GM21515 (cell line): ENCODE measurements around the gene PTGDR.

ENCODE experiments used
- ATAC-seq: cut with Tn5 transposase; IDR thresholded peaks from one replicate; pipeline ENCODE4 v1.9.1; 2021; ENCODE audit not compliant: unreplicated experiment

PTGDR gene

DNA sequence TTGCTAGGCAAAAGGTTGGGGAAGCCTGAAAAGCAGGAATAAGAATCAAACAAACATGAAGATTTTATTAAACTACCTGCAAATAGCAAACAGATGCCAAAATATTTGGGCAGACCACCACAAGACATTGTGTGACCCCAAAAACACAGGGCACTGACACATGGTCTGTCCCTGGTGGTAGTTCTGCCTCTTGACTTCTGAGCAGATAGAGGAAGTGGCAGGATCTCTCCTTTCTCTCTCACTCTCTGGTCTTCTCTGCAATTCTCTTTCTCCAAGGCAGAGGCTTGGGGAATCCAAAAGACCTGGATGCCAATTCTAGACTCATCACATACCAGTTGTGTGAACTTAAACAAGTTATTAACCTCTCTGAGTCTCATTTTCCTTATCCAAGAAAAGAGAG lies 4.3 kb upstream of the PTGDR start:
- no peak for ATAC-seq

- no peak for ATAC-seq
These were observed 2.2 kb upstream of the PTGDR start for GRCh38 chr14:52265253-52265652.

DNA sequence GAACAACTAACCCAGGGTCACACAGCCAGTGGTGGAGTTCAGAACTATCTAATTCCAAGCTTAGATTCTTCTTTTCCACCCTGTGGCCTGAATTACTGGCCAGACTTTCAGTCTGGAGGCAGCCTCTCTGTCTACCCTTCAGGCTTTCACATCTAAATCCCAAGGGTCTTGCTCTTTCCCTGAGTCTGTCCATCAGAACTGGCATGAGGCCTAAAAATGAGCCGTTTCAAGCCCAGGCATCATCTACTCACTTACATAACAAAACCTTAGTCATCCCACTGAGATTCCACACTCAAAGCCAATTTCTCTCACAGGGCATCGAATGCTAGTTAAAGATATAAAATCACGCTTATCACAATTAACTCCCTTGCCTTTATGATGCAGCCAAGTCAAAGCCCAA lies 1.3 kb upstream of the PTGDR start:
- no peak for ATAC-seq

- ATAC-seq = no peak
These were observed 716 bp upstream of the PTGDR start for GRCh38 chr14:52266782-52267181.

- no peak for ATAC-seq
These were observed 972 bp downstream of the PTGDR start for GRCh38 chr14:52268279-52269061.

DNA sequence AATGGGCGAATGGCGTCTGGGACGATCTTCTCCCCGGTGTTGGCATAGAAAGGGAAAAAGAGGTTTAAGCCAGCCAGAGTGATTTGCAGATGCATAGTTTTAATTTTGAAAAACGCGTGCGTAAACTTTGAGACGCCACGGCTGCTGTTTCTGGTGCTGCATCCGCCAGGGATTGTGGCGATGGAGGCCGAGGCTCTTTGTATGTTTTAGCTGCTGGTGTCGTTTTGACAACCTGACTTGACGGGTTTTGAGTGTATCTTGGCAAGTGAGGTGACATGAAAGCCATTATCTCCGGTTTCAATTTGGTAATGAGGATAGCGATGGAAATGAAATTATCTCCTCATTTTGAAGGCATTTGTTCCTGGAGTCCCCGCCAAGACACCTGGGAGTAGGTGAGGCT lies 1.6 kb downstream of the PTGDR start:
- ATAC-seq = no peak

- ATAC-seq = no peak
These were observed 2.5 kb downstream of the PTGDR start for GRCh38 chr14:52269982-52270381.

GRCh38 chr14:52271538-52271937 lies 4.0 kb downstream of the PTGDR start:
- no peak for ATAC-seq

DNA sequence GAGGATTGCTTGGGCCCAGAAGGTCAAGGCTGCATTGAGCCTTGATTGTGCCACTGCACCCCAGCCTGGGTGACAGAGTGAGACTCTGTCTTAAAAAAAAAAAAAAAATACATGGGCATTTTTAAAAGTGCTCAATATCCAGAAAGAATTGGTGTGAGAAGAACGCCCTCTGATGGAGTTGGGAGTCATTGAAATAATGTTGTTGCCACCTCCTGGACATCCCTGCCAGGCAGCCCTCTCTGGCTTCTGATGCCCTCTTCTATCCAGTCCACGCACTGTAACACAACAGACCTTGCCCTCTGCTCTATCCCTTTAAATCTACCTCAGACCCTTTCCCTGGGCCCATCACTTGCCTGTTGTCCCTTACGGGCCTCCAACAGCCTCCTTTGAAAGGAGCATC lies 4.9 kb downstream of the PTGDR start:
- no peak for ATAC-seq

DNA sequence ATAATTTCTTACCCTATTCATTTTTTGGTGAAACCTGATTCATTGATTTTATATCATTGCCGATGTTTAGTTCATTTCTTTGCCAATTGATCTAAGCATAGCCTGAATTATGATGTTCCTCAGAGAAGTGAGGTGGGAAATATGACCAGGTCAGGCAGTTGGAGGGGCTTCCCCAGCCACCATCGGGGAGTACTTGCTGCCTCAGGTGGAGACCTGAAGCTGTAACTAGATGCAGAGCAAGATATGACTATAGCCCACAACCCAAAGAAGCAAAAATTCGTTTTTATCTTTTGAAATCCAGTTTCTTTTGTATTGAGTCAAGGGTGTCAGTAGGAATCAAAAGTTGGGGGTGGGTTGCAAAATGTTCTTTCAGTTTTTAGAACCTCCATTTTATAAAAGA lies 7.9 kb downstream of the PTGDR start:
- no peak for ATAC-seq

GRCh38 chr14:52277552-52277951 lies 10.1 kb downstream of the PTGDR start:
- no peak for ATAC-seq

- ATAC-seq = no peak
These were observed 11.9 kb downstream of the PTGDR start for GRCh38 chr14:52279408-52279807.

DNA sequence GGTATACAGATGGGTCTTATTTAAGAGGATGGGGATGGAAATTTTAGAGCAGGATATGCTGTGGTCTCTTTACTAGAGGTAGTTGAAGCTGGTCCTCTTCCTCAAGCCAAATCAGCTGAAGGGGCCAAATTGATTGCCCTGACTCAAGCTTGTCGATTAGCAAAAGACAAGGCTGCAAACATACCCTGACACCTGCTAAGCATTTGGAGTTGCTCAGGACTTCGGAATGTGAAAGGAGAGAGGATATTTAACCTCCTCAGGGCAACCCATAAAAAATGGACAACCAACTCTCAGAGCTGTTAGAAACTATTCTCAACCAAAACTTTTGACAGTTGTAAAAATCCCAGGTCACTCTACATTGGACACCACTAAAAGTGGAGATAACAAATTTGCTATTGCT lies 15.6 kb downstream of the PTGDR start:
- ATAC-seq = no peak

GRCh38 chr14:52286661-52287649 lies 19.5 kb downstream of the PTGDR start:
- no peak for ATAC-seq

- ATAC-seq = no peak
These were observed 28.9 kb downstream of the PTGDR start for GRCh38 chr14:52296378-52296777.

- no peak for ATAC-seq
These were observed 31.3 kb downstream of the PTGDR start for GRCh38 chr14:52298795-52299194.

DNA sequence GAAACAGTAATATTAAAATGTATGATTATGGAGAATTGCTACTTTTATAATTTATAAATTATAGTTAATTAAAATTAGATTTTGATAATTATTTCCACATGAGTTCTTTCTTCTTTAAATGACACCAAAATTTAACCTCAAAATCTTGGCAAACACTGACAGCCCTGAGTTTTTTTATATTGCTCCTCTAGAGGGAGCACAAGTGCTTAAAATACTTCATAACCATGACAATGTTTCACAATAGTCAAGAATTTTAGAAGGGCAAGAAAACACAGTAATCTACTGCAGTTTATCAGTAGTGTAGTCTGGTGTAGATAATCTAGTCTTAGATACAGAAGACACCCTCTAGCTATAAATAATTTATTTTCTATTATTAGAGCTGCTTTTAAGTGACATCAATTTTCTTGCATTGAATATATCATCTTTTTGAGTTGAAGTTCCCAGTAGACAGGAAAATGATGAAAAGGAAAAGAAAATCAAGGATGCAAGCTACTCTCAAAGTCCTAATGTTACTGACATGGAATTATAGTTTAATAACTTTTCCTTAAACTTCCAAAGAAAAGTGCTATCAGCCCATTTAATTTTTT lies 32.3 kb downstream of the PTGDR start:
- peak; percentile 52 for ATAC-seq

DNA sequence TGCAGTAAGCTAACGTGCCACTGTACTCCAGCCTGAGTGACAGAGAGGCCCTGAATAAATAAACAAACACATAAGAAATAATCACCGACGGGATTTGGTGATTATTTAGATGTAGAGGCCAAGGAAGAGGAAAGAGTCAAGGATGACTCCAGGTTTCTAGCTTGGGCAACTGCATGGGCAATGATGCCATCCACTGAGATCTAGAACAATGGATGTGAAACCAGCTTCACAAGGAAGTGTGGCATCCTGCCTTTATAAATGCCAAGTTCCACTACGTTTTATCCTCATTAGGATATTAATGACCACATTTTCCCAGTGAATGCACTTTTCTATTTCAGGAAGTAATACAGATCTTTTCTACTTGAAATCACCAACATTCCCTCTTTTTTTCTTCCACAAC lies 35.7 kb downstream of the PTGDR start:
- no peak for ATAC-seq

DNA sequence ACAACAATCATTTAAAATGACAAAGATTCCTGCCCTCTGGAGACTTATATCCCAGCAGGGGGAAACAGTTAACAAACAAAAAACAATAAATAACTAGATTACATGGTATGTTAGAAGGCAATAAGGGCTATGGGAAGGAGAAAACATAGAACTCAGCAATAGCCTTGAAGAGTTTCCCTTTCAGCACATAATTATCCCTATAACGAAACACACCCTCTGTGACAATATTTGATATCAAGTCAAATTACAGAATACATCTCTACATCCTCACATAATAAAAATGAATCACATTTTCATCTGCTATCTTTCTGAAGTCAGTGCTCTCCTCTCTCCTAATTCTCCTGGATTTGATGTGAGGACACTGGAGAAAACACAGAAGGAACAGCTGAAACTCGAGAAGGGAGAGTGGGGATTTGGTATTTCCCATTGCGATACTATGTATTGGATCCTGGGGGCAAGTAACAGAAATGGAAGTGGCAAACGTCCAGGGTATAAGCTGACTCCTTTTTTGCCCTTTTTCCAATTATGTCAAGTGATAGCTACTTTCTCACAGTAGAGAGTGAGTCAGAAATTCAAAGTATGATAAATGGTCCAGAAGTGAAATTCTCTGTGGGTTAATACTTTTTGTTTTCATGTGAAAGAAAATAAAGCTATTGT lies 36.9 kb downstream of the PTGDR start:
- ATAC-seq = no peak

DNA sequence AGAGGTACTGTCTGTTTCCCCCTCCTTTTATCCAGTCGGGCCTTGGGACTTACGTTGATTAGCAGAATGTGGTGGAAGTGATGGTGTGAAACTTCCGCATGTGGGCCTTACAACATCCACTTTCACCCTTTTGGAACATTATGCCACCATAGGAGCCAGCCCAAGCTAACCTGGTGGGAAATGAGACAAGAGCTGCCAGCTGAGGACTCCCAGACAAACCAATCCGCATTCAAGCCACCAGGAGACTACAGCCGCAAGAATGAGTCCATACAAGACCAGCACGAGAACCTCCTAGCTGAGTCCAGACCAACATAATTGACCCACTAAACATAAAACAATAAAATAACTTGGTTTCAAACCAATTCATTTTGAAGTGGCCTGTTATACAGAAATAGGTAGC lies 37.5 kb downstream of the PTGDR start:
- no peak for ATAC-seq

GRCh38 chr14:52307376-52307775 lies 39.9 kb downstream of the PTGDR start:
- no peak for ATAC-seq
